K562 (cell line): Measurements from ENCODE around the gene SH3BP5L. TPM values are rescaled to one million over a fixed set of nuclear protein-coding genes. Genes with fewer than 3 reads are reported as not detected.
A peak's percentile ranks its signal among the peaks of the same experiment; 100 is the strongest.

ENCODE experiments used
- ARID3A ChIP-seq: IDR thresholded peaks from 2 replicates; pipeline ENCODE4 v1.6.1; 2012; ENCODE audit warnings: low read depth, low read length, improper control_type of control experiment, borderline replicate concordance
- CCAR2 ChIP-seq: fragments of 200-400 bp; formaldehyde crosslinking; IDR thresholded peaks from 2 replicates; pipeline ENCODE4 v1.6.1; 2017; ENCODE audit warnings: mild to moderate bottlenecking, low read depth, low read length
- CEBPG ChIP-seq, 3 experiments: fragments of 200-800 bp in 1 of 3; sonication (Bioruptor generic) in 1 of 3; sonication (generic) in 1 of 3; formaldehyde crosslinking in 1 of 3; IDR thresholded peaks in 2 of 3; conservative IDR thresholded peaks in 1 of 3; 2 replicates each; pipeline versions ENCODE4 v1.6.1 to v1.8.0; 2016 to 2022; ENCODE audit warnings: missing compliant biosample characterization in 2 of 3, missing genetic modification characterization in 2 of 3, mild to moderate bottlenecking in 1 of 3, missing genetic modification reagents in 1 of 3
- E2F6 ChIP-seq, 2 experiments: IDR thresholded peaks; 2 replicates each; pipeline ENCODE4 v1.6.1; 2011; ENCODE audit warnings: borderline replicate concordance in 1 of 2, control low read depth in 1 of 2, low read depth in 1 of 2, low read length in 1 of 2, mild to moderate bottlenecking in 1 of 2, mixed read lengths in 1 of 2, moderate library complexity in 1 of 2; ENCODE audit not compliant: insufficient read depth in 1 of 2, insufficient read length in 1 of 2, poor library complexity in 1 of 2, severe bottlenecking in 1 of 2; ENCODE audit errors: extremely low read depth in 1 of 2
- ELK3 ChIP-seq: fragments of 450-650 bp; formaldehyde crosslinking; IDR thresholded peaks from 2 replicates; pipeline ENCODE4 v1.4.0; 2020; ENCODE audit warnings: mild to moderate bottlenecking
- LARP7 ChIP-seq: fragments of 450-650 bp; IDR thresholded peaks from 2 replicates; pipeline ENCODE4 v1.6.1; 2016
- LEF1 ChIP-seq: fragments of 450-650 bp; IDR thresholded peaks from 2 replicates; pipeline ENCODE4 v1.6.1; 2016; ENCODE audit warnings: mild to moderate bottlenecking
- MXI1 ChIP-seq: IDR thresholded peaks from 2 replicates; pipeline ENCODE4 v1.6.1; 2011; ENCODE audit warnings: low read depth, mild to moderate bottlenecking, improper control_type of control experiment, low read length
- OTX1 ChIP-seq: fragments of 450-650 bp; formaldehyde crosslinking; IDR thresholded peaks from 2 replicates; pipeline ENCODE4 v1.4.0; 2022; ENCODE audit warnings: mild to moderate bottlenecking
- SIX5 ChIP-seq, 2 experiments: IDR thresholded peaks; 2 replicates each; pipeline ENCODE4 v1.6.1; 2011; ENCODE audit warnings: low read length in 2 of 2, borderline replicate concordance in 1 of 2, low read depth in 1 of 2, mild to moderate bottlenecking in 1 of 2, moderate library complexity in 1 of 2; ENCODE audit not compliant: insufficient read depth in 1 of 2
- SMC3 ChIP-seq: conservative IDR thresholded peaks from 2 replicates; pipeline ENCODE4 v1.6.1; 2011; ENCODE audit warnings: low read depth, low read length, improper control_type of control experiment; ENCODE audit not compliant: insufficient read depth
- TCF15 ChIP-seq: fragments of 250-450 bp; sonication (Bioruptor Pico); IDR thresholded peaks from 2 replicates; pipeline ENCODE4 v1.8.0; 2022; ENCODE audit warnings: moderate library complexity, mild to moderate bottlenecking, inconsistent platforms
- ZC3H11A ChIP-seq: IDR thresholded peaks from 2 replicates; pipeline ENCODE4 v1.6.1; 2012; ENCODE audit warnings: low read depth, low read length, improper control_type of control experiment
- ZNF212 ChIP-seq: fragments of 450-650 bp; formaldehyde crosslinking; IDR thresholded peaks from 2 replicates; pipeline ENCODE4 v1.4.0; 2020; ENCODE audit warnings: mild to moderate bottlenecking
- ZNF263 ChIP-seq: sonication (generic); formaldehyde crosslinking; IDR thresholded peaks from 2 replicates; pipeline ENCODE4 v1.8.0; 2022; ENCODE audit warnings: mild to moderate bottlenecking, missing genetic modification reagents, borderline replicate concordance
- ZNF282 ChIP-seq: sonication (generic); formaldehyde crosslinking; IDR thresholded peaks from 2 replicates; pipeline ENCODE4 v1.8.1; 2023; ENCODE audit warnings: missing genetic modification reagents
- polyA plus RNA-seq, 8 experiments: library from polyadenylated mRNA; depleted of rRNA in 4 of 8; stranded (reverse) in 5 of 8; unstranded in 3 of 8; fragments of >200 nt; fragmentation: Nextera tagmentation in 2 of 8; fragmentation: Illumina TruSeq in 1 of 8; extraction: Ambion mirVana in 2 of 8; extraction: Trizol in 1 of 8; gene quantifications; 2 replicates each; pipeline versions ENCODE4 v1.2.1 to v1.2.3, GENCODE V29; 2011 to 2014; ENCODE audit warnings: inconsistent platforms in 1 of 8, missing spikeins in 1 of 8
- total RNA-seq, 7 experiments: library from RNA; depleted of rRNA in 6 of 7; stranded (reverse); fragments of >200 nt in 6 of 7; fragmentation: Illumina TruSeq in 2 of 7; extraction: Trizol in 2 of 7; gene quantifications; 2 replicates each; pipeline versions ENCODE4 v1.2.1 to v1.2.3, GENCODE V29; 2011 to 2021; ENCODE audit warnings: low replicate concordance in 1 of 7
- TF ChIP-seq, protein P1 (sequence below): sonication (generic); formaldehyde crosslinking; IDR thresholded peaks from 2 replicates; pipeline ENCODE4 v1.8.1; 2022; ENCODE audit warnings: missing genetic modification reagents
- TF ChIP-seq, protein P2 (sequence below): fragments of 450-650 bp; formaldehyde crosslinking; IDR thresholded peaks from 2 replicates; pipeline ENCODE4 v1.4.0; 2020; ENCODE audit warnings: mild to moderate bottlenecking, moderate library complexity

Gene SH3BP5L
- total and polyA plus RNA-seq, 9 of the 15 experiments (the other 6 are each of a cell fraction or from before 2014, with no cell fraction given): 1.9 to 26.5 (median 15.8) TPM

GRCh38 chr1:248858891-248859889 lies 33.5 kb upstream of the SH3BP5L start, which contains the start of gene ZNF692 (continued):
- TF ChIP-seq ZNF282 (no peak), SMC3 (no peak), E2F6 (IDR thresholded peaks at IDR 0.05; ENCODE audit: borderline replicate concordance in 1 of 2, extremely low read depth in 1 of 2, insufficient read depth in 1 of 2, insufficient read length in 1 of 2, low read depth in 1 of 2, low read length in 1 of 2, poor library complexity in 1 of 2, severe bottlenecking in 1 of 2) (peak; percentile 82 to 95), ZC3H11A (no peak), ARID3A (no peak), OTX1 (CRISPR knock-in tag) (no peak), ZNF212 (CRISPR knock-in tag) (0 out of 2 replicates have a peak, but pooled peaks have one; percentile 48), CEBPG (CRISPR knock-in tag; IDR thresholded peaks at IDR 0.05) (peak; percentile 69; the same call in 1 of the 2 replicates), CEBPG (tag; conservative IDR thresholded peaks at IDR 0.05 in 1 of 2, IDR thresholded peaks at IDR 0.05 in 1 of 2) (peak; percentile 37 to 59; a peak in 2 of 4 replicates), LARP7 (no peak), LEF1 (no peak), ELK3 (CRISPR knock-in tag) (no peak), MXI1 (no peak), TCF15 (CRISPR knock-in tag) (0 out of 2 replicates have a peak, but pooled peaks have one; percentile 14), ZNF263 (CRISPR knock-in tag) (peak; percentile 19; the same call in 1 of the 2 replicates), CCAR2 (no peak), SIX5 (IDR thresholded peaks at IDR 0.05; ENCODE audit: borderline replicate concordance in 1 of 2, insufficient read depth in 1 of 2, low read depth in 1 of 2, low read length in 2 of 2) (no peak)
- TF ChIP-seq, protein P1, sequence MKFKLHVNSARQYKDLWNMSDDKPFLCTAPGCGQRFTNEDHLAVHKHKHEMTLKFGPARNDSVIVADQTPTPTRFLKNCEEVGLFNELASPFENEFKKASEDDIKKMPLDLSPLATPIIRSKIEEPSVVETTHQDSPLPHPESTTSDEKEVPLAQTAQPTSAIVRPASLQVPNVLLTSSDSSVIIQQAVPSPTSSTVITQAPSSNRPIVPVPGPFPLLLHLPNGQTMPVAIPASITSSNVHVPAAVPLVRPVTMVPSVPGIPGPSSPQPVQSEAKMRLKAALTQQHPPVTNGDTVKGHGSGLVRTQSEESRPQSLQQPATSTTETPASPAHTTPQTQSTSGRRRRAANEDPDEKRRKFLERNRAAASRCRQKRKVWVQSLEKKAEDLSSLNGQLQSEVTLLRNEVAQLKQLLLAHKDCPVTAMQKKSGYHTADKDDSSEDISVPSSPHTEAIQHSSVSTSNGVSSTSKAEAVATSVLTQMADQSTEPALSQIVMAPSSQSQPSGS (CRISPR knock-in tag): no peak
- TF ChIP-seq, protein P2, sequence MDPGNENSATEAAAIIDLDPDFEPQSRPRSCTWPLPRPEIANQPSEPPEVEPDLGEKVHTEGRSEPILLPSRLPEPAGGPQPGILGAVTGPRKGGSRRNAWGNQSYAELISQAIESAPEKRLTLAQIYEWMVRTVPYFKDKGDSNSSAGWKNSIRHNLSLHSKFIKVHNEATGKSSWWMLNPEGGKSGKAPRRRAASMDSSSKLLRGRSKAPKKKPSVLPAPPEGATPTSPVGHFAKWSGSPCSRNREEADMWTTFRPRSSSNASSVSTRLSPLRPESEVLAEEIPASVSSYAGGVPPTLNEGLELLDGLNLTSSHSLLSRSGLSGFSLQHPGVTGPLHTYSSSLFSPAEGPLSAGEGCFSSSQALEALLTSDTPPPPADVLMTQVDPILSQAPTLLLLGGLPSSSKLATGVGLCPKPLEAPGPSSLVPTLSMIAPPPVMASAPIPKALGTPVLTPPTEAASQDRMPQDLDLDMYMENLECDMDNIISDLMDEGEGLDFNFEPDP: no peak
